GM12878 (cell line): Measurements from ENCODE around the gene ASIC2.

ENCODE experiments used
- BCL11A ChIP-seq: IDR thresholded peaks from 2 replicates; pipeline ENCODE4 v1.6.1; 2011; ENCODE audit warnings: low read depth, low read length
- CTCF ChIP-seq, 3 experiments: IDR thresholded peaks in 2 of 3; conservative IDR thresholded peaks in 1 of 3; 2 replicates each; pipeline ENCODE4 v1.5.1; 2011; ENCODE audit warnings: low read depth in 3 of 3, low read length in 3 of 3, mild to moderate bottlenecking in 3 of 3, control low read depth in 2 of 3, moderate library complexity in 2 of 3, inconsistent platforms in 1 of 3, mixed read lengths in 1 of 3; ENCODE audit not compliant: control insufficient read depth in 2 of 3, insufficient read depth in 1 of 3; ENCODE audit errors: extremely low read depth in 1 of 3
- EZH2 ChIP-seq: IDR thresholded peaks from 2 replicates; pipeline ENCODE4 v1.6.1; 2012; ENCODE audit warnings: low read depth, mild to moderate bottlenecking, control low read depth, inconsistent platforms, low read length, borderline replicate concordance; ENCODE audit not compliant: control insufficient read depth
- JUND ChIP-seq: IDR thresholded peaks from 2 replicates; pipeline ENCODE4 v1.6.1; 2012; ENCODE audit warnings: low read depth, mild to moderate bottlenecking, low read length, improper control_type of control experiment, moderate library complexity
- MYC ChIP-seq: IDR thresholded peaks from 2 replicates; pipeline ENCODE4 v1.6.1; 2011; ENCODE audit warnings: mild to moderate bottlenecking, low read length, moderate library complexity, inconsistent platforms; ENCODE audit not compliant: insufficient read depth, insufficient replicate concordance, insufficient read length, severe bottlenecking
- POLR2A ChIP-seq: IDR thresholded peaks from 2 replicates; pipeline ENCODE4 v1.6.1; 2011; ENCODE audit warnings: low read depth, mild to moderate bottlenecking, low read length

- no peak for TF ChIP-seq CTCF (IDR thresholded peaks at IDR 0.05 in 2 of 3, conservative IDR thresholded peaks at IDR 0.05 in 1 of 3; ENCODE audit: control insufficient read depth in 2 of 3, extremely low read depth in 1 of 3, insufficient read depth in 1 of 3, low read depth in 3 of 3, low read length in 3 of 3)
- no peak for TF ChIP-seq JUND
- TF ChIP-seq BCL11A, result no peak
- no peak for TF ChIP-seq POLR2A
- TF ChIP-seq MYC, result no peak
- no peak for TF ChIP-seq EZH2
Observed at GRCh38 chr17:33240362-33240761, 52.7 kb downstream of the ASIC2 start.
